Right lobe of liver (tissue), 6 donors: ENCODE measurements around the gene BNIP3. TPM values are rescaled to one million over a fixed set of nuclear protein-coding genes. Genes with fewer than 3 reads are reported as not detected.

Source experiments
- ATAC-seq, 4 donors: fragments of 200-7000 bp; cut with Tn5 transposase; one replicate each; pipeline ENCODE4 v1.9.1; 2020; ENCODE audit warnings: mild to moderate bottlenecking in 4 of 4, moderate library complexity in 4 of 4
- DNase-seq, 3 donors: peaks; one replicate each; pipeline ENCODE4 v3.0.0-alpha.2; 2020
- H3K27ac ChIP-seq, 3 donors: fragments of 200-600 bp; one replicate each; pipeline ENCODE4 v1.8.0; 2022
- H3K27me3 ChIP-seq, 2 donors: fragments of 200-600 bp; one replicate each; pipeline ENCODE4 v1.8.0; 2022
- H3K36me3 ChIP-seq, 4 donors: fragments of 200-600 bp; sonication (generic) in 1 of 4; one replicate each; pipeline versions ENCODE4 v1.5.1 to v1.8.0; 2017 to 2022; ENCODE audit warnings: control low read depth in 1 of 4
- H3K4me1 ChIP-seq, 4 donors: fragments of 200-600 bp; sonication (generic) in 1 of 4; one replicate each; pipeline versions ENCODE4 v1.5.1 to v1.8.0; 2017 to 2022; ENCODE audit warnings: control low read depth in 1 of 4
- H3K4me3 ChIP-seq, 3 donors: fragments of 200-600 bp; one replicate each; pipeline ENCODE4 v1.8.0; 2022
- H3K9me3 ChIP-seq, 4 donors: fragments of 200-600 bp; sonication (generic) in 1 of 4; one replicate each; pipeline versions ENCODE4 v1.5.1 to v1.8.0; 2017 to 2022; ENCODE audit warnings: control low read depth in 1 of 4
- POLR2A ChIP-seq: fragments of 450-650 bp; IDR thresholded peaks from one replicate; pipeline ENCODE4 v1.6.1; 2017; ENCODE audit warnings: antibody characterized with exemption, mild to moderate bottlenecking
- WGBS: methylation state at CpG from one replicate; pipeline ENCODE4 v1.1.6; 2018; ENCODE audit warnings: low coverage, low lambda C conversion rate; ENCODE audit not compliant: insufficient coverage; ENCODE audit errors: missing lambda C conversion rate; 5-methylcytosine and 5-hydroxymethylcytosine counted together
- intact Hi-C, 2 donors: fragments of 100-400 bp; cut with DNase I; formaldehyde crosslinking; loops; one replicate each; pipeline versions ENCODE4 v1.11.2 to v1.14.1; 2022
- total RNA-seq, 6 experiments: library from RNA; depleted of rRNA in 2 of 6; stranded (reverse); fragments of >200 nt in 2 of 6; fragmentation: NEBNext Ultra II Directional in 3 of 6; extraction: Animal tissue kit (Norgen Biotek cat#: 25700) in 3 of 6; gene quantifications; one replicate each; pipeline versions ENCODE4 v1.1.0 to v1.2.4, GENCODE V29; 2016 to 2023
- TF ChIP-seq, protein P1 (sequence below), 4 donors: fragments of 200-600 bp in 3 of 4; fragments of 450-650 bp in 1 of 4; IDR thresholded peaks; one replicate each; pipeline versions ENCODE4 v1.5.1 to v1.8.0; 2016 to 2022; ENCODE audit warnings: antibody characterized with exemption in 4 of 4, mild to moderate bottlenecking in 2 of 4
- donor health status: DM: no; HTN: yes; CAD: no.
- donor health status: DM: no; HTN: no; CAD: no.
- donor health status: DM: no; HTN: no; CAD: no.
- donor health status: DM: no; HTN: yes; CAD: no.
- donor health status: DM: no; HTN: yes; CAD: no.

BNIP3 gene
- total RNA-seq, 6 experiments from 2014 or later, result 87.7 to 373 (median 102) TPM

DNA sequence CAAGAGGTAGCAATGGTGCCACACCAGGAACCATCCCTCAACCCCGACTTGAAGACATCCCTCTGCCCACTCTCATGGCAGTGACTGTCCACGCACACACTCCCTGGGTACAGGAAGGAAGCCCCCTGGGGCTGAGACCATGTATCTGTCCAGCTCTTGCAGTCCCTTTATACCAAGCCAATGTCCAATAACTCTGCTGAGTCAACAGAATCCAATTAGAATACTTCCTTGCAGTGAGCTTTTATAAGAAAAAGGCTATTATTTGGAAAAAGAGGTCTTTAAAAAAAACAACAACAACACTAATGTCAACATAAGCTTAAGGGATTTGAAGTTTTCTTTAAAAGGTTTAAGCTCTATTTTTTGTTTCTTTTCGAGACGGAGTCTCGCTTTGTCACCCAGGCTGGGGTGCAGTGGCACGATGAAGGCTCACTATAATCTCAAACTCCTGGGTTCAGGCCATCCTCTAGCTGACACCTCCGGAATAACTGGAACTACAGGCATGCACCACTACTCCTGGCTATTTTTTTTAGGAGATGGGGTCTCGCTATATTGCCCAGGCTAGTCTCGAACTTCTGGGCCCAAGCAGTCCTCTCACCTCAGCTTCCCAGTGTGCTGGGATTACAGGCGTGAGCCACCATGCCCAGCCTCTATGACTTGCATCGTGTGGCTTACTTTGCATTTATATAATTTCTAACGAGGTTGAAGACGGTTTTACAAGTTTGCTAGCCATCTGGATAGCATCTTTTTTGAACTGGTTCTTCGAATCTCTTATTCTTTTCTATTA, 7.5 kb downstream of the BNIP3 start:
- Histone ChIP-seq H3K36me3 (peaks cover 0 to 44% (median 9%) of the 10 kb centered on the region in 4 donors), H3K27me3 (no peaks in the 10 kb centered on the region), H3K4me3 (no peak overlapping the region), H3K27ac (no peak overlapping the region), H3K9me3 (no peaks in the 10 kb centered on the region), H3K4me1 (peaks cover 0 to 20% (median 8%) of the 10 kb centered on the region in 4 donors)
- DNase-seq (no peak), ATAC-seq (no peak)
- WGBS, result 92% methylated on average over 10 of the region's 14 CpGs
- TF ChIP-seq, protein P1, sequence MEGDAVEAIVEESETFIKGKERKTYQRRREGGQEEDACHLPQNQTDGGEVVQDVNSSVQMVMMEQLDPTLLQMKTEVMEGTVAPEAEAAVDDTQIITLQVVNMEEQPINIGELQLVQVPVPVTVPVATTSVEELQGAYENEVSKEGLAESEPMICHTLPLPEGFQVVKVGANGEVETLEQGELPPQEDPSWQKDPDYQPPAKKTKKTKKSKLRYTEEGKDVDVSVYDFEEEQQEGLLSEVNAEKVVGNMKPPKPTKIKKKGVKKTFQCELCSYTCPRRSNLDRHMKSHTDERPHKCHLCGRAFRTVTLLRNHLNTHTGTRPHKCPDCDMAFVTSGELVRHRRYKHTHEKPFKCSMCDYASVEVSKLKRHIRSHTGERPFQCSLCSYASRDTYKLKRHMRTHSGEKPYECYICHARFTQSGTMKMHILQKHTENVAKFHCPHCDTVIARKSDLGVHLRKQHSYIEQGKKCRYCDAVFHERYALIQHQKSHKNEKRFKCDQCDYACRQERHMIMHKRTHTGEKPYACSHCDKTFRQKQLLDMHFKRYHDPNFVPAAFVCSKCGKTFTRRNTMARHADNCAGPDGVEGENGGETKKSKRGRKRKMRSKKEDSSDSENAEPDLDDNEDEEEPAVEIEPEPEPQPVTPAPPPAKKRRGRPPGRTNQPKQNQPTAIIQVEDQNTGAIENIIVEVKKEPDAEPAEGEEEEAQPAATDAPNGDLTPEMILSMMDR (IDR thresholded peaks at IDR 0.05), result no peak
- no peak for TF ChIP-seq POLR2A
- intact Hi-C loops, result no loop called here

DNA sequence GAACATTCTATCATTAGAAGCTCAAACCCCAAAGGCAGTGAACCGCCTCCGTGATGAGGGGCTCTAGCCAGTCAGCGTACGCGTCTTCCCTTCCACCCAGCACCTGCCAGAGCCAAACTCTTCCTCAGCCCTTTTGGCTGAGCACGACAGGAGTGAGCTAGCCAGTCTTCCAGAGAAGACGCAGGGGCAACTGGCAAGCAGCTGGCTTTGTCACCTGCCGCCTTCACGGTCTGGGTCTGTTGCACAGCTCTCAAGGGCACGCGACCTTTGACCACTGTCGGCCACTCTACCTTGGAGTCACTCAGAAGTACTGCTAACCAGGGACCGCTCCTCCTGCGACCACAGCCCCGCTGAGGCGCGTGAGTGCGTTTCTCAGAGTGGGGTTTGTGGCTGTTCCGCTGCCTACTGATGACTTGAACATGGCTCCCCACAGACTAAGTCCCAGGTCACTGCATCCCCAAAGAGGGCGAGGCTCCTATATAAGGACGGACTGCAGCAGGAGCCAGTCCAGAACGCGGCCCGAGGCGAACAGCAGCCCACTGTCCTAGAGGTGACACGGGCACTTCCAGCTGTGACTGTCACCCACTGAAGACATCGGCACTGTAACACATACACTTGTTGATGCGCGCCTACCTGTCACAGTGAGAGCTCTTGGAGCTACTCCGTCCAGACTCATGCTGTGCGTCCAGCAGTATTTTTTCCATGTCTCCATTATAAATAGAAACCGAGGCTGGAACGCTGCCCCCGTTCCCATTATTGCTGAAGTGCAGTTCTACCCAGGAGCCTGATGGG, 8.4 kb downstream of the BNIP3 start:
- WGBS, result 100% methylated on average over 4 of the region's 34 CpGs
- Histone ChIP-seq H3K9me3 (no peaks in the 10 kb centered on the region), H3K4me3 (no peak overlapping the region), H3K36me3 (peaks cover 0 to 53% (median 13%) of the 10 kb centered on the region in 4 donors), H3K4me1 (peaks cover 0 to 11% (median 4%) of the 10 kb centered on the region in 4 donors), H3K27ac (no peak overlapping the region), H3K27me3 (no peaks in the 10 kb centered on the region)
- intact Hi-C loops, result no loop called here
- DNase-seq (no peak), ATAC-seq (peak in 1 of 4 donors; percentile 13)
- TF ChIP-seq, protein P1 (IDR thresholded peaks at IDR 0.05), result no peak
- TF ChIP-seq POLR2A, result no peak

DNA sequence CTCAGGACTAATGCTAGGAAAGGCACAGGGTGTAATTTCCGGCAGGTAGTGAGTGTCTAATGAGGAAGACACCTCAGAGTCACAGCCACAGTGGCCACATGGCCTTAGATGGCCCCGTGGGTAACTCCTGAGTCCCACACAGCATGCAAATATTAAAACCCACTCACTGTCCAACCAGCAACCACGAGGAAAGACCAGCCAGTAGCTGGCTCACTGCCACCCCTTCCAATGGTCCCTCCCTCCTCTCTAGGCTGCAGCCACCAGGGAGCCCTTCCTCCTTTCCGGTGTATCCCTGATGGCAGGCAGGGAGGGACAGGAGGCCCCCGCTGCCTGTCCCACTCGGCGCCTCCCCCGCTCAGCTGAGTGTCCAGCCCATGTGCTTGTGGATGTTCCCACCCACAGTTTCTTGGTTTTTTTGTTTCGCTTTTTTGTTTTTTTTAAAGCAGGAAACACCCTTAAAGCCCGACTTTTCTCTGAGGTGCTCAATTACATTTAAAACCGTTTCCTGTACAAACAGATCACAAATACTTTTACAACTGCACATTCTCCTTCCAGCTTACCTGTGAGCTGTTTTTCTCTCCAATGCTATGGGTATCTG, 9.2 kb downstream of the BNIP3 start:
- Histone ChIP-seq H3K27ac (no peak overlapping the region), H3K4me1 (peaks cover 0 to 5% (median 2%) of the 10 kb centered on the region in 4 donors), H3K4me3 (no peak overlapping the region), H3K27me3 (no peaks in the 10 kb centered on the region), H3K9me3 (no peaks in the 10 kb centered on the region), H3K36me3 (peaks cover 0 to 61% (median 16%) of the 10 kb centered on the region in 4 donors)
- intact Hi-C loops, result no loop called here
- ATAC-seq (peak; percentile 61 to 77 (median 70)), DNase-seq (peak in 1 of 3 donors; percentile 47)
- TF ChIP-seq POLR2A, result no peak
- TF ChIP-seq, protein P1 (IDR thresholded peaks at IDR 0.05), result no peak
- WGBS, result 51% methylated on average over 10 of the region's 11 CpGs

DNA sequence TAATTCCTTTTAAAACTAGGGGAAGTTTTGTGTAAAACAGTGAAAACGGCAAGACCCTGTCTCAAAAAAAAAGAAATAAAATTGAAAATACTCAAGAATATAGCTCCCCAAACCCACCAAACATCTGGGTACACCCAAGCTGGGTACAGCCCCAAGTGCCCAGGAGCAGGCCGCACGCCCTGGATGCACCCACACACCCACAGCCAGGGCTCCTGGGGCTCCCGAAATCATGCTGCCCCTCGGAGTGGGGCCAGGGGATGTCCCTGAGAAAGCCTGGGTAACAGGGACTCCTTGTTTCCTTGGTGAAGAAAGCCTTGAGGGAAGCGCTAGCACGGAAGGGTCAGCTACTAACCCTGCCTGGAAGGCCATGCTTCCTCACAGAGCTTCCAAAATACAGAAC, 10.1 kb downstream of the BNIP3 start:
- TF ChIP-seq POLR2A, result no peak
- TF ChIP-seq, protein P1 (IDR thresholded peaks at IDR 0.05), result no peak
- H3K36me3 ChIP-seq, result peaks cover 0 to 68% (median 16%) of the 10 kb centered on the region in 4 donors
- intact Hi-C loops, result no loop called here
- ATAC-seq (no peak), DNase-seq (no peak)
- H3K9me3 ChIP-seq, result no peaks in the 10 kb centered on the region
- H3K4me1 ChIP-seq, result no peaks in the 10 kb centered on the region
- WGBS, result 94% methylated on average over 4 of the region's 7 CpGs
- no peak overlapping the region for H3K4me3 ChIP-seq
- no peak overlapping the region for H3K27ac ChIP-seq
- no peaks in the 10 kb centered on the region for H3K27me3 ChIP-seq
